HuH-7.5 (cell line): ENCODE measurements around the gene CD33.

Experiments used
- DNase-seq: peaks from one replicate; pipeline ENCODE4 v3.0.0; 2011; ENCODE audit warnings: low spot score

CD33 gene

GRCh38 chr19:51259348-51260245 is 34.7 kb downstream of the CD33 start:
- DNase-seq: peak; percentile 33

GRCh38 chr19:51263808-51264207 is 38.9 kb downstream of the CD33 start:
- no peak for DNase-seq

GRCh38 chr19:51271067-51271466 is 46.2 kb downstream of the CD33 start:
- no peak for DNase-seq

GRCh38 chr19:51272183-51272810 is 47.4 kb downstream of the CD33 start:
- no peak for DNase-seq

GRCh38 chr19:51274049-51274770 is 49.3 kb downstream of the CD33 start:
- DNase-seq: no peak

GRCh38 chr19:51277112-51277511 is 52.2 kb downstream of the CD33 start:
- DNase-seq: no peak

- no peak for DNase-seq
Observed at GRCh38 chr19:51282335-51282734, 57.5 kb downstream of the CD33 start.

GRCh38 chr19:51285682-51286081 is 60.8 kb downstream of the CD33 start:
- no peak for DNase-seq
